Large intestine (tissue), 3 donors: ENCODE measurements around the gene SH3GL2. TPM values are rescaled to one million over a fixed set of nuclear protein-coding genes. Genes with fewer than 3 reads are reported as not detected.

Source experiments
- DNase-seq, 2 donors: peaks; one replicate each; pipeline versions ENCODE4 v3.0.0 to v3.0.0-alpha.2; 2013
- H3K27ac ChIP-seq: one replicate; pipeline ENCODE4 v1.5.1; 2013; ENCODE audit warnings: low read length
- H3K27me3 ChIP-seq: 2 replicates; pipeline ENCODE4 v1.6.1; 2013; ENCODE audit warnings: low read length; ENCODE audit not compliant: control insufficient read depth, insufficient read depth
- H3K36me3 ChIP-seq: 2 replicates; pipeline ENCODE4 v1.6.1; 2013; ENCODE audit warnings: low read length; ENCODE audit not compliant: control insufficient read depth, insufficient read depth
- H3K4me1 ChIP-seq: one replicate; pipeline ENCODE4 v1.6.1; 2013; ENCODE audit warnings: low read length; ENCODE audit not compliant: control insufficient read depth, insufficient read depth
- H3K4me3 ChIP-seq: one replicate; pipeline ENCODE4 v1.5.1; 2013; ENCODE audit warnings: low read length
- H3K9me3 ChIP-seq: one replicate; pipeline ENCODE4 v1.6.1; 2013; ENCODE audit warnings: mild to moderate bottlenecking, low read depth, low read length, moderate library complexity; ENCODE audit not compliant: control insufficient read depth
- WGBS: methylation state at CpG from one replicate; pipeline ENCODE4 v1.1.5; 2013; ENCODE audit warnings: low lambda C conversion rate; ENCODE audit not compliant: insufficient coverage; 5-methylcytosine and 5-hydroxymethylcytosine counted together
- polyA plus RNA-seq: library from polyadenylated mRNA; unstranded; fragments of 120-200 nt; gene quantifications from one replicate; pipeline ENCODE4 v1.2.1, GENCODE V29; 2013

SH3GL2 gene
- polyA plus RNA-seq, 1 donor = 2.4 TPM

DNA sequence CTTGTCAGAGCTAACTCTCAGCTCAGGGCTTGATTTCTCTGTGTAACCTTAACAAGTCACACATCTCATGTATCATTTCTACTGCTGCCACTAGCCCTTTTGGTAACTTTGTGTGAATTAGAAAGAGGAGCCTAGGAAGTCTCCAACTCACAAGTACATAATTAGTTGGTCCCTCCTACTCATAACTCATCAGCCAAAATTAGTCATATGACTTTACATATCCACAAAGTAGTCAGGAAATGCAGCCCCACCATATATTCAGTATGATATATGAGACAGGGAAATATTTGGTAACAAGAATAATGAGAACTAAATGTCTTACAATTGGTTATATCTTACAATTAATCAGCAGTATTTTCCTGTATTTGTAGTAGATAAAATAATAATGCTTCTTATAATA lies 250.2 kb downstream of the SH3GL2 start:
- H3K4me3 ChIP-seq = no peak overlapping the region
- H3K27ac ChIP-seq = no peak overlapping the region
- H3K9me3 ChIP-seq = no peaks in the 10 kb centered on the region
- H3K27me3 ChIP-seq = no peaks in the 10 kb centered on the region
- no peak for DNase-seq
- no peaks in the 10 kb centered on the region for H3K4me1 ChIP-seq
- no peaks in the 10 kb centered on the region for H3K36me3 ChIP-seq

DNA sequence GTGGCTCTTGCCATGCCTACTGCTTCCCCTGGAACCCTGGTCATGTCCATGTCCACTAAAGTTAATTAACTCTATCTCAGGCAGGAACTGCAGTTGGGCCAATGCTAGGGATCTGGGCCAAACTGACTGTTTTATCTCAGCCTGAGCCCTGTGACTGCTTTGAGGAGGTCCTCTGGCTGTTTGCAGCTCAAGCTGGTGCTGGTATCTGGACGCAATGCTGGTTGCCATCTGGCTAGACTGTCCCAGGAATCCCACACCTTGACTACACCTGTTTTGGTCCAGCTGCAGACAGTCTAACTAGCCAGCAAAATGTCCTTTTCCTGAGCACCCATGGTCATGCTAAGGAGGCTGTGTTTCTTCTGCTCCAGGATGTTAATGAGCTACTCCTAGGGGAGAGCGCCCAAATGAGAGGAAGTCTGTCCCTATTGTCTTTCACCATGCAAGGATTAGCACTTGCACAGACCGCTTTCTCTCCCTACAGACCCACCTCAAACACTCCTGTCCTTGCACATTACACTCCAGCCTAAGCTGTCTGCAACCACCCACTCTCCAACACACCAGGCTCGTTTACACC lies 251.0 kb downstream of the SH3GL2 start:
- Histone ChIP-seq H3K4me1 (no peaks in the 10 kb centered on the region), H3K27ac (no peak overlapping the region), H3K9me3 (no peaks in the 10 kb centered on the region), H3K27me3 (no peaks in the 10 kb centered on the region), H3K36me3 (no peaks in the 10 kb centered on the region), H3K4me3 (no peak overlapping the region)
- whole genome bisulfite sequencing = no CpG with 5 or more reads among the region's 4 CpGs
- no peak for DNase-seq

DNA sequence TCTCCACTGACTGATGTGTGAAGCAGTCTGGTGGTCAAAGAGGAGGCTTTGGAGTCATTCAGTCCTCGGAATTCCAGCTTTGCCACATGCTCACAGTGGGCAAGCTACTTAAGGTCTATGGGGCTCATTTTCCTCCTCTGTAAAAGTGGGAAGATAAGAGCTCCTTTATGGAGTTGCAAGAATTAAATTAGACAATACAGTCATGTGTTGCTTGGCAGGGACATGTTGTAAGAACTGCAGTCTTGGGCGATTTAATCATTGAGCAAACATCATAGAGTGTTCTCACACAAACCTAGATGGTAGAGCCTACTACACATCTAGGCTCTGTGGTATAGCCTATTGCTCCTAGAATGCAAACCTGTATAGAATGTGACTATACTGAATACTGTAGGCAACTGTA lies 253.9 kb downstream of the SH3GL2 start:
- no peak for DNase-seq
- Histone ChIP-seq H3K9me3 (no peaks in the 10 kb centered on the region), H3K36me3 (no peaks in the 10 kb centered on the region), H3K27ac (no peak overlapping the region), H3K4me3 (no peak overlapping the region), H3K4me1 (no peaks in the 10 kb centered on the region), H3K27me3 (no peaks in the 10 kb centered on the region)
- no CpG with 5 or more reads among the region's 2 CpGs for WGBS

DNA sequence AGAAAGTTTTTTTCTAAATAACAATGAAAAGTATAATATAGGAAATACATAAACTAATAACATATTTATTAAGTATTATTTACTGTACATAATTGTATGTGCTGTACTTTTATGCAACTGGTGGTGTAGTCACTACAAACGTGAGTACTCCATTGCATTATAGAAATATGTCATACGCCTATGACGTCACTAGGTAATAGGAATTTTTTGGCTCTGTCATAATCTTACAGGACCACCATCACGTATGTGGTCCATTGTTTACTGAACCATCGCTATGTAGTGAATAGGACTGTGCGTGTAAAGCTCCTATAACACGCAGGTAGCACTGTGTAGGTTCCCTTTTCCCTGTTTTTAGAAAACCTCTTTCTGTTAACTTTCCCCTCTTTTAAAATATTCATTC lies 255.0 kb downstream of the SH3GL2 start:
- no peak overlapping the region for H3K4me3 ChIP-seq
- H3K27me3 ChIP-seq = no peaks in the 10 kb centered on the region
- H3K4me1 ChIP-seq = no peaks in the 10 kb centered on the region
- no peaks in the 10 kb centered on the region for H3K9me3 ChIP-seq
- 80% methylated on average over 1 of the region's 7 CpGs for WGBS
- no peak for DNase-seq
- no peaks in the 10 kb centered on the region for H3K36me3 ChIP-seq
- H3K27ac ChIP-seq = no peak overlapping the region

DNA sequence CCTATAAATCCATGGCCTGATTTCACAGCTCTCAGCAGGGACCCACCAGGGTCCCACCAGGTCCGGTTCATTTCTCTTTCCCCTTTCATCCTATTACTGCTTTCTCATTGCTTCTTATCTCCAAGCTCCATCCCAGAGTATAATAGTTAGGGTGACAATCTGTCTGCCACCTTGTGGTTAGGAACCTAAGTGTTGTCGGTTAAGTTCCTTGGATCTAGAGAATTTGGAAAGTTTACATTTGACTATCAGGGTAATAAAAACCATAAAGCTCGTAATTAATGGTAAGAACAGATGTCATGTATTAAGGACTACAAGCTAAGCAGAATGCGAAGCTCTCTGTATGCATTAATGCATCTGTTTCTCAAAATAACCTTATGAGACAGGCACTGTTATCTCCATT lies 259.1 kb downstream of the SH3GL2 start:
- no peak for DNase-seq
- no peaks in the 10 kb centered on the region for H3K27me3 ChIP-seq
- H3K9me3 ChIP-seq = no peaks in the 10 kb centered on the region
- 60% methylated on average over 1 of the region's 4 CpGs for WGBS
- no peaks in the 10 kb centered on the region for H3K36me3 ChIP-seq
- H3K4me3 ChIP-seq = no peak overlapping the region
- no peak overlapping the region for H3K27ac ChIP-seq
- H3K4me1 ChIP-seq = no peaks in the 10 kb centered on the region

DNA sequence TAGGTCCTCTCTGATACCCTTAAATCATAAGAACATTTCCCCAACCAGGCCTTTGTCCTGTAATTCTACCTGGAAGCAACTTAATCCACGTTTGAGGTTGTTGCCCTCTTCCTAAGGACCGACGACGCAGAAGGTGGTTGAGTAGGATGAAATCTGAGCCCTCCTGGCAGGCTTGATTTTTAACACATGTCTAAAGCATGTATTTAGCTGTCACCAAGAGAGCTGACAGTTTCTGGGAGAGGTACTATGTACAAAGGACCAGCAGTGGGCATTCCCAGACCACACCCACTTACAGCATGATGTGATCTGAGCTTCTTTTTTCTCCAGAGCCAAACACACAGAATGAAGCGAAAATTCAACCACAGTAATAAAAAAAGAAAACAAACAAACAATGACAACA lies 260.9 kb downstream of the SH3GL2 start:
- no CpG with 5 or more reads among the region's 5 CpGs for WGBS
- H3K9me3 ChIP-seq = no peaks in the 10 kb centered on the region
- H3K4me1 ChIP-seq = no peaks in the 10 kb centered on the region
- no peak for DNase-seq
- no peak overlapping the region for H3K4me3 ChIP-seq
- H3K27ac ChIP-seq = no peak overlapping the region
- H3K36me3 ChIP-seq = no peaks in the 10 kb centered on the region
- H3K27me3 ChIP-seq = no peaks in the 10 kb centered on the region

DNA sequence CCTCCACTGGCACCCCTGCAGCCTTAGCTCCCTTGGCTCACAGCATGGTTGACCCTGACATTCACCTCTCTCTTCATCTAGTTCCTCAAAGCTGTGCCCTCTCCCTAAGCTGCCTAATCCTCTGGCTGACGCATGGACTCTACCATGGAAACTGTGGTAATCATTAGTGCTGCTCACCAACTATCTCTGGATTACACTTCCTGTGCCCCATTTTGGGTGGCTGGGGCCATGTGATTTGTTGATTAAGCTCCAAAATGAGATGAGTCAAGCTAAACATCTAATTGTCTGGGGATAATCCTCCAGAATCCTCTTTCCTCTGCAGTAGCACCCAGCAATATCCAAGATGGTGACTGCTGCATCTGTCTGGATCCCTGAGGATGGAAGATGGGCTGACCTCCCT lies 264.4 kb downstream of the SH3GL2 start:
- Histone ChIP-seq H3K4me1 (no peaks in the 10 kb centered on the region), H3K36me3 (no peaks in the 10 kb centered on the region), H3K4me3 (no peak overlapping the region), H3K9me3 (no peaks in the 10 kb centered on the region), H3K27ac (no peak overlapping the region), H3K27me3 (no peaks in the 10 kb centered on the region)
- no peak for DNase-seq
- WGBS = no CpG with 5 or more reads among the region's 1 CpG
